HG03139 (cell line): Measurements from ENCODE around the gene PRAME.
"Not testable (repeated sequence)": the region's sequence is repeated elsewhere in the genome, so short reads cannot be mapped to it uniquely, and the experiment has no call there.

Source experiments
- ATAC-seq: cut with Tn5 transposase; IDR thresholded peaks from one replicate; pipeline ENCODE4 v1.9.1; 2021; ENCODE audit not compliant: unreplicated experiment

The PRAME gene

GRCh38 chr22:22581524-22581923, 22.5 kb upstream of the PRAME start:
- not testable (repeated sequence) for ATAC-seq

- no peak for ATAC-seq
Observed at GRCh38 chr22:22579869-22580604, 21.0 kb upstream of the PRAME start.

DNA sequence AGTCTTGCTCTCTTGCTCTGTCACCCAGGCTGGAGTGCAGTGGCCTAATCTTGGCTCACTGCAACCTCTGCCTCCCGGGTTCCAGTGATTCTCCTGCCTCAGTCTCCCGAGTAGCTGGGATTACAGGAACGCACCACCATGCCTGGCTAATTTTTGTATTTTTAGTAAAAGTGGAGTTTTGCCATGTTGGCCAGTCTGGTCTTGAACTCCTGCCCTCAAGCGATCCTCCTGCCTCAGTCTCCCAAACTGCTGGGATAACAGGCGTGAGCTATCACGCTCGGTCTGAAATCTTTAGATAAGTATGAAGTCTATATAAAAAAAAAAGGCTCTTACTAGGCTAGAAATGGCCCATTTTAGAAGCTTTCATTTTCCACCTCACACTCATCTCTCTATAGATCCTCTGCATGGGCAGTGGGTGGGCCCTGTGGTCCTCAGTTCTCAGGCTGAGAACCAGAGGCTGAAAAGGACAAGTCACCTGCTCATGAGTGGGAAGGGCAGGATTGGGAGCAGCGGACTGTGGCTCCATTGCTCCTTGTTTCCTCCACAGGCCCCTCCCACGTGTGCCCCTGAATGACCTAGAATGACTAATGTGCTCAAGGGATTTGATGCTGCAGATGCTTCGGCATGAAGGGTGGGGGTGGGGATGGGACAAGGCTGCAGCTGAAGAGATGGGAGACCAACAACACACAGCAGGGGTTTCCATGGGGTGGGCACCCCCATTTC, 19.8 kb upstream of the PRAME start:
- ATAC-seq = no peak

DNA sequence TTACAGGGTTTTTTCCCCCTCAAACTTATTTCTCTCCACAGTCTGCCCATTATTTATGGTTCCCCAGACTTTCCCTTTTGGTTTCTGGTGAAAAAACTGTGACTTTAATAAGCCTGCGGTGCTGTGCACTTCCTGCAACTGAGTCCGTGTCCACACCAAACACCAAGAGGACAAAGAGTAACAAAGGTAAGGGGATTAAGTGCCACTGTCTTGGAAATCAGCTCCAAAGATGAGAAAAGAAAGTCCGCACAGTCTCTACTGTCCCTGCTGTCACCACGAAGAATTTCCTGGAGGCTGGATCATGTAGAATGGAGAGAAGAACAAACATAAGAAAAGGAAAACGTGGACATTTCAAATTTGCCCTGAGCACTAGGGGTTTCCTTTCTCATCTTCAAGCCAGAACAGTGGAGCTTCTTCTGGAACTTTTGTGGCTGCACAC, 17.9 kb upstream of the PRAME start:
- ATAC-seq = no peak

- ATAC-seq = no peak
Observed at GRCh38 chr22:22576244-22576988, 17.4 kb upstream of the PRAME start.

DNA sequence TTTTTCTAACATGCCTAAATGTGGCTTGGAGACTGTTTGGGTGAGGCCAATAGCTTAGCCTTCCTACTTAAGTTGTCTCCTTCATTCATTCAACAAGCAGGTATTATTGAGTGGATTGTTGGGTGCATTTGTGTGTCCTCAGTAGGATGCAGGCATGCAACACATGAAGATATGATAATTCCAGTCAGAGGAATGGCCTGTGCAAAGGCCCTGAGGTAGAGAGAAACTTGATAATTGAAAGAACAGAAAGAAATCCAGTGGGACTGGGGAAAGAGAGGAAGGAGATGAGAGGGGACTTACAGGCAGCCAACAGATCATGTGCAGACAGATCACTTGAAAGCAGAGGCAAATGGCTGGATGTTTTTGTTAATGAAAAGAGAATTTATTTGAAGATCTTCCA, 15.3 kb upstream of the PRAME start:
- no peak for ATAC-seq

DNA sequence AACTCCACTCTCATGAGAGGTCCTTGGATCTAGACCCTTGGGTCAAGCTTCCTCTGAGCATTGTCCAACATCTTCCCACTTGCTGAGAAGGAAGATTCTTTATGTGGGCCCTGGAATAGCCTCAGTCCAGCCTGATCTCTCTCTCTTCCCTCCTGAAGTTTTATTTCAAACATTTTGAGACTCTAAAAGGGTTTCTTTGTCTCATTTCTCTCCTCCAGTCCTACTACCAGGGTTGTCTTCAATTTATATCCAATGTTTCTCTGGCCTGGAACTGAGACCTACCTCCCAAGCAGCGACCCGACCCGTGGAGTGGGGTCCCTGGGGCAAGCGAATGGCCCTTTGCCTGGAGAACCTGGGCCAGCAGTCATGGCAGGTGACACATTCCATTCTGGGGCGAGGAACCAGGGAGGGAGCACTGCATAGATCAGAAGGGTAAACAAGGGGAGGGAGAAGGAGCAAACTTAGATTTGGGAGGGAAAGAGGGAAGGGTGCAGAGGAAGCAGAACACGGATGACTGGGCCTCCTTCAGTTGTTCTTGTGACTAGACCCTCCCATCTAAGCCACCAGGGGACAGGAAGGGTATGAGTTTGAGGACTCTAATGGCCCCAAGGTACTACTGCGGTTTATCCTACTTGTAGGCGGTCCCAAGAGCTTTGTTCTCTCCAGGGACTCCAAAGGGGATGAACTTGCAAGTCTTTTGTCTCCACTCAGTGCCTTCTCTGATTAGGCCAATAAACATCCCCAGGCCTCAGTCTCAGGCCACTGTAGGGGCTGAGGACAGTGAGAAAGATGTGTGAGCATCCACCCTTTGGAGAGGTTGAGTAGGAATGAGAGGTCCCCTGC, 14.2 kb upstream of the PRAME start:
- ATAC-seq = no peak

- ATAC-seq = no peak
Observed at GRCh38 chr22:22571862-22572261, 12.8 kb upstream of the PRAME start.

DNA sequence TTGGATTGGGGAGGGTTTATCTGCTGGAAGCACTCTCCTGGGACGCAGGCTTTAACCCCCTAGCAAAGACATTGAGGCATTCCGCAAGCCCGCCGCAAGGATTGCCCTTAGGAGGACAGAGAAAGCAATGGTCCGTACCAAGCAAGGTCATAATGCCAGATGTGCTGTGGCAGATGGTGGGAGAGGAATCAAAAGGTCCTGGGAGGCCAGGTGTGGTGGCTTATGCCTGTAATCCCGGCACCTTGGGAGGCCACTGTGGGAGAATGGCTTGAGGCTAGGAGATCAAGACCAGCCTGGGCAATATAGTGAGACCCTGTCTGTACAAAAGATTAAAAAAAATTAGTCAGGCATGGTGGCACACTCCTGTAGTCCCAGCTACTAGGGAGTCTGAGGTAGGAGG, 12.4 kb upstream of the PRAME start:
- ATAC-seq = no peak

- no peak for ATAC-seq
Observed at GRCh38 chr22:22569218-22569617, 10.2 kb upstream of the PRAME start.

GRCh38 chr22:22565981-22566380, 6.9 kb upstream of the PRAME start:
- no peak for ATAC-seq

DNA sequence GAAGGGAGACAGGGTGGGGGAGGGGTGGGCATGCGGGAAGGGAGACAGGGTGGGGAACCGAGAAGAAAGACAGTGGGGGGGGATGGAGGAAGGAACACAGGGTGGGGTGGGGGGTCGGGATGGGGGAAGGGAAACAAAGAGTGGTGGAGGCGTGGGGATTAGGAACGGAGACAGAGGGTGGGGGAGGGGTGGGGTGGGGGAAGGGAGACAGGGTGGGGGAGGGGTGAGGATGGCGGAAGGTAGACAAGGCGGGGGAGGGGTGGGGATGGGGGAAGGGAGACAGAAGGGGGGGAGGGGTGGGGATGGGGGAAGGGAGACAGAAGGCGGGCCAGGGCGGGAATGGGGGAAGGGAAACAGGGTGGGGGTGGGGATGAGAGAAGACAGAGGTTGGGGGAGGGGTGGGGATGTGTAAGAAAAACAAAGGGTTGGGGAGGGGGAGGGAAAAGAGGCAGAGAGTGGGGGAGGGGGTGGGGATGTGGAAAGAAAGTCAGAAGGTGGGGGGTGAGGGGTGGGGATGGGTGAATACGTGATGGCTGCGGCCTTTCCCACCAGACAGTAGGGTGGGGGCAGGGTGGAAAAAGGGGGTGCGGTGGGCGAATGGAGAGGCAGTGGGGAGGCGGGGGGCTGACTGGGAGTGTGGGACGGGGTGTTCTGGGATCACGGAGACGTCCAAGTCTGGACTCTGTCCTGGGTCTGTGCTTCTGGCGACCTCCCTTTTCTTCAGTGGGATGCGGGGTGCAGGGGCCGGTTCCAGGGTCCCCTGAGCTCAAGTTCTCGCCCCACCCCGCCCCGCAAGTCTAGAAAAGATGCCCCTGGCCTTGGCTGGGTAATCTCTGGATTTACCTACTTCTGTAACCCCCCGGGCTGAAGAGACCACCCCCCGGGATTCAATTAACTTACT, 744 bp downstream of the PRAME start:
- no peak for ATAC-seq

GRCh38 chr22:22556995-22557925, 1.8 kb downstream of the PRAME start:
- no peak for ATAC-seq

GRCh38 chr22:22556578-22556977, 2.5 kb downstream of the PRAME start:
- no peak for ATAC-seq

DNA sequence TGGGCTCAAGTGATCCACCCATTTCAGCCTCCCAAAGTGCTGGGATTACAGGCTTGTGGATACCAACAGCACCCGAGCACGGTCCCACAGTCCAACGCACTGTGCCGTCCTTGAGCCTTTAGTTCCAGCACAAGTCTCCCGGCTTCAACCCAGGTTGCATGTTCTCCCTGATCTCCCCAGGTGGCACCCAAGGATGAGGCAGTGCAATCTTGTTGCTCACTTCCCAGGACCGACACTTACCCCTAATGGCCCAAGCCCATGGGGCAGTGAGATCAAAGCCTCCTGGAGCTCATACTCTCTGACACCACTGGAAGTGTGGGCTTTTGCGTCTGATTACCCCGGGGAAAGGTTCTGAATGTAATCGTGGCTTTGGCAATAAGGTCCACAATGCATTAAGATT, 3.5 kb downstream of the PRAME start:
- ATAC-seq = no peak

GRCh38 chr22:22554587-22555284, 4.3 kb downstream of the PRAME start:
- no peak for ATAC-seq

DNA sequence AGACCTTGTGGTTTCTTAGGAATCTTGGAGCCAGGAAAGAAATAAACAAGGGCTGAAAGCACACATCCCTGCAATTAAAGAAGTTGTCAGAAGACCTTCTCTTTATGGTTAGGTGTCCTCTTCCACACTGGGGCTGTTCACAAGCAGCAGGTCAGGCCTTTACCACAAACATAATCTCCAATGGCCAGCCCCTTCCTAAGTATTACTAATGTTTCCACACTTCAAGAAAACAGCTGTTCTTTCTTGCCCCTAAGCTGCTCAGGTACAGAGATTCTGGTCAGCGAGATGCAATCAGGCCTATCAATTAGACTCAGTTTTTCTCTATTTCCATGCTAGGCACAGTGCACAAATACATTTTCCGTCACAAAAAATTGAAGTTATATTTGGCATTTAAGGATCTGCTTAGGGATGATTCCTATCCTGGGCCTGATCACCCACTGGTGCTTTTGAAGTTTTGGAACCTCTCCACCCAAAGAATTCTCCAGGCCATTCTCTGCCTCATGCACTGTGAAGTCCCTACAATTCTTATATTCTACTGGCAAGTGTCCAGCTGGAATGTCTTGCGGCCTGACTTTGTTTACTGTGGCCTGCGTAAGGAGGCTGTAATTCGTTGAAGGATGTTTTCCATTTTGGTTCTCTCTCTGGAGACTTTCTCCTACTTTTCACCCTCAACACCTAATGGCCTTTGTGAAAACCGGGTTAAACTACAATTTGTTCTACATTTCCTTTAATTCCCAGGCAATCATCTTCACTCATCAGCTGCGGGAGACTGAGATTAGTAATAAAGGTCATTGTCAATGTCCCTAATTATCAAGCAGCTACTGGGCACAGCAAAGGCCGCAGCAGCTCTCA, 5.1 kb downstream of the PRAME start:
- ATAC-seq = no peak
